Astrocyte (in vitro differentiated cells and primary cell): ENCODE measurements around the gene GET3.

Experiments used
- EZH2 ChIP-seq: IDR thresholded peaks from 2 replicates; pipeline ENCODE4 v1.6.1; 2012; ENCODE audit warnings: mild to moderate bottlenecking, low read length, inconsistent platforms; ENCODE audit not compliant: insufficient read depth
- TF ChIP-seq, protein P1 (sequence below): IDR thresholded peaks from 2 replicates; pipeline ENCODE4 v1.5.1; 2011; ENCODE audit warnings: low read depth, mild to moderate bottlenecking, inconsistent platforms, low read length, moderate library complexity; ENCODE audit not compliant: insufficient read depth

DNA sequence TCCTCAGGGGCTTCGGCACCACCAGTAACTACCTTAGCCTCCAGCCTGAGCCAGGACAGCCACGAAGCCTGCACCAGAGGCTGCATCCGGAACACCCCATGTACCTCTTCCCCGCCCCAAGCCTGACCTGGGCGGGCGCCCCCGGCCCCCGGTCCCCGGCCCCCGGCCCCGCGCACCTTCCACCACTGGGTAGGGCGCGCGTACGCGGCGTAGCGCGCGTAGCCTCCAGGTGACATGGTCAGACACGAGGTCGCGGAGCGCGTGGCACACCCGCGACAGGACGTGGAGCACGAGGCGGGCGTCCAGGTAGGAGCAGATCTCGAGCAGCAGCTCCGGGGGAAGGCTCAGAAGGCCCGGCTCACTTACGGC lies 41.3 kb upstream of the GET3 start:
- TF ChIP-seq, protein P1, sequence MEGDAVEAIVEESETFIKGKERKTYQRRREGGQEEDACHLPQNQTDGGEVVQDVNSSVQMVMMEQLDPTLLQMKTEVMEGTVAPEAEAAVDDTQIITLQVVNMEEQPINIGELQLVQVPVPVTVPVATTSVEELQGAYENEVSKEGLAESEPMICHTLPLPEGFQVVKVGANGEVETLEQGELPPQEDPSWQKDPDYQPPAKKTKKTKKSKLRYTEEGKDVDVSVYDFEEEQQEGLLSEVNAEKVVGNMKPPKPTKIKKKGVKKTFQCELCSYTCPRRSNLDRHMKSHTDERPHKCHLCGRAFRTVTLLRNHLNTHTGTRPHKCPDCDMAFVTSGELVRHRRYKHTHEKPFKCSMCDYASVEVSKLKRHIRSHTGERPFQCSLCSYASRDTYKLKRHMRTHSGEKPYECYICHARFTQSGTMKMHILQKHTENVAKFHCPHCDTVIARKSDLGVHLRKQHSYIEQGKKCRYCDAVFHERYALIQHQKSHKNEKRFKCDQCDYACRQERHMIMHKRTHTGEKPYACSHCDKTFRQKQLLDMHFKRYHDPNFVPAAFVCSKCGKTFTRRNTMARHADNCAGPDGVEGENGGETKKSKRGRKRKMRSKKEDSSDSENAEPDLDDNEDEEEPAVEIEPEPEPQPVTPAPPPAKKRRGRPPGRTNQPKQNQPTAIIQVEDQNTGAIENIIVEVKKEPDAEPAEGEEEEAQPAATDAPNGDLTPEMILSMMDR, result no peak
- no peak for TF ChIP-seq EZH2
